SJCRH30 (cell line): Measurements from ENCODE around the gene QARS1. TPM values are rescaled to one million over a fixed set of nuclear protein-coding genes. Genes with fewer than 3 reads are reported as not detected.

ENCODE experiments used
- total RNA-seq: library from RNA; depleted of rRNA; stranded (reverse); fragments of >200 nt; shearing (Covaris generic); gene quantifications from 2 replicates; pipeline ENCODE4 v1.2.3, GENCODE V29; 2014; rRNA removed

The QARS1 gene
- total RNA-seq, 1 experiment from 2014 or later = 192 TPM

Other genes with a start within 250 kb of the QARS1 start
- gene SLC25A20, start 205.9 kb downstream of the QARS1 start, total RNA-seq = 6.8 and 7.0 TPM in 2 replicates
- 86.5 and 100 TPM in 2 replicates for gene ARIH2, start 185.9 kb downstream of the QARS1 start, total RNA-seq
- 0.35 and 0.36 TPM in 2 replicates for gene P4HTM, start 114.5 kb downstream of the QARS1 start, total RNA-seq
- gene WDR6, start 97.4 kb downstream of the QARS1 start, total RNA-seq = 69.9 and 81.9 TPM in 2 replicates
- gene DALRD3, start 86.2 kb downstream of the QARS1 start, total RNA-seq = 6.9 and 7.6 TPM in 2 replicates
- 58.9 and 66.0 TPM in 2 replicates for gene NDUFAF3, start 82.6 kb downstream of the QARS1 start, total RNA-seq
- 244 and 273 TPM in 2 replicates for gene IMPDH2, start 75.4 kb downstream of the QARS1 start, total RNA-seq
- 89.8 and 94.5 TPM in 2 replicates for gene QRICH1, start 10.7 kb downstream of the QARS1 start, total RNA-seq
- gene USP19, start 16.1 kb upstream of the QARS1 start, total RNA-seq = 39.2 and 41.2 TPM in 2 replicates
- 49.7 and 53.4 TPM in 2 replicates for gene LAMB2, start 28.3 kb upstream of the QARS1 start, total RNA-seq
- 16.0 and 19.3 TPM in 2 replicates for gene CCDC71, start 61.6 kb upstream of the QARS1 start, total RNA-seq
- 7.8 and 8.6 TPM in 2 replicates for gene KLHDC8B, start 66.8 kb upstream of the QARS1 start, total RNA-seq
- 1.4 and 1.6 TPM in 2 replicates for gene C3orf62, start 172.5 kb upstream of the QARS1 start, total RNA-seq
- gene USP4, start 235.3 kb upstream of the QARS1 start, total RNA-seq = 10.5 and 10.6 TPM in 2 replicates